ENCODE measurements around the gene PKN3. TPM values are rescaled to one million over a fixed set of nuclear protein-coding genes. Genes with fewer than 3 reads are reported as not detected.

Gene PKN3
- total and polyA plus RNA-seq, 2 of the 13 experiments (the other 11 are each of a cell fraction or from before 2014, with no cell fraction given) = 10.5 to 13.2 TPM

GRCh38 chr9:128764361-128764760, 62.1 kb downstream of the PKN3 start (continued):
- TF ChIP-seq THRA (CRISPR knock-in tag; IDR thresholded peaks at IDR 0.05; ENCODE audit: borderline replicate concordance) = no peak
- TF ChIP-seq HINFP (CRISPR knock-in tag; IDR thresholded peaks at IDR 0.05; ENCODE audit: low read depth) = no peak
- peak; percentile 48 for TF ChIP-seq STAG1 (CRISPR knock-in tag; IDR thresholded peaks at IDR 0.05)
- no peak for TF ChIP-seq KMT2B (CRISPR knock-in tag; IDR thresholded peaks at IDR 0.05)
- TF ChIP-seq CBX2 (IDR thresholded peaks at IDR 0.05; ENCODE audit: low read depth, low read length) = no peak
- TF ChIP-seq CBX2 (CRISPR knock-in tag; IDR thresholded peaks at IDR 0.05; ENCODE audit: low read depth) = no peak
- TF ChIP-seq AHR (CRISPR knock-in tag; IDR thresholded peaks at IDR 0.05) = no peak
- TF ChIP-seq FOXP4 (CRISPR knock-in tag; IDR thresholded peaks at IDR 0.05) = no peak
- TF ChIP-seq HDAC1 (CRISPR knock-in tag; IDR thresholded peaks at IDR 0.05) = no peak
- TF ChIP-seq NFAT5 (CRISPR knock-in tag; IDR thresholded peaks at IDR 0.05) = no peak
- TF ChIP-seq PRDM4 (CRISPR knock-in tag; IDR thresholded peaks at IDR 0.05; ENCODE audit: borderline replicate concordance) = no peak
- TF ChIP-seq ZKSCAN8 (CRISPR knock-in tag; IDR thresholded peaks at IDR 0.05; ENCODE audit: borderline replicate concordance) = no peak
- TF ChIP-seq ZNF274 (CRISPR knock-in tag; IDR thresholded peaks at IDR 0.05) = 0 out of 2 replicates have a peak, but pooled peaks have one; percentile 47
- TF ChIP-seq ZBTB33 (CRISPR knock-in tag; IDR thresholded peaks at IDR 0.05) = 0 out of 2 replicates have a peak, but pooled peaks have one; percentile 25
- no peak for TF ChIP-seq ZNF530 (CRISPR knock-in tag; IDR thresholded peaks at IDR 0.05; ENCODE audit: low read depth)
